ENCODE data around the gene SDHB. TPM values are rescaled to one million over a fixed set of nuclear protein-coding genes. Genes with fewer than 3 reads are reported as not detected.

Gene SDHB
- total and polyA plus RNA-seq, 2 of the 8 experiments (the other 6 are each of a cell fraction or from before 2014, with no cell fraction given), result 84.0 to 98.7 TPM

DNA sequence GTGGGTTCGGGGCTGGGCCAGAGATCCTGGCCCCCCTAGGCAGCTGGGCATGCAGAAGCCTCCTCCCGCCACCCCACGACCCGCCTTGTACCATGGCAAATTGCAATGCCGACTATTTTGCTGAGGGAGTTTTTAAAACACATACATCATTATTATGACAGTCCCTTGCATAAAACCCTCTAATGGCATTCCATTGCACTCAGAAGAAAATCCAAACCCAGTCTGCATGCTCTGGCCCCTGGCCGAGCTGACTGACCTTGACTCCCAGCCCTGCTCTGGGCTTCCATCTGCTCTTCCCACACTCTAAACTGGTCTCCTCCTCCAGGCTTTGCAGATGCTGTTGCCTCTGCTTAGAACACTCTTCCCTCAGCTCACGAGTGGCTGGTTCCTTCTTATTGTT lies 37.4 kb upstream of the SDHB start (continued):
- TF ChIP-seq ZNF274 (IDR thresholded peaks at IDR 0.05; ENCODE audit: borderline replicate concordance, extremely low read depth, low read length), result no peak
